ENCODE data around the gene NT5DC2.

The NT5DC2 gene

GRCh38 chr3:52479037-52479876 lies 54.4 kb downstream of the NT5DC2 start:
- no peak for DNase-seq
- Histone ChIP-seq H3K27ac (no peak overlapping the region), H3K36me3 (peaks cover 98% of the 10 kb centered on the region), H3K27me3 (ENCODE audit: insufficient read depth, low read depth, severe bottlenecking) (no peaks in the 10 kb centered on the region), H3K9me3 (ENCODE audit: severe bottlenecking) (no peaks in the 10 kb centered on the region), H3K4me3 (ENCODE audit: low read depth, low read length) (no peak overlapping the region)
- TF ChIP-seq CTCF (IDR thresholded peaks at IDR 0.05; ENCODE audit: low read depth, low read length): no peak

GRCh38 chr3:52477796-52478095 lies 55.9 kb downstream of the NT5DC2 start:
- no peak for TF ChIP-seq CTCF (IDR thresholded peaks at IDR 0.05; ENCODE audit: low read depth, low read length)
- Histone ChIP-seq H3K27me3 (ENCODE audit: insufficient read depth, low read depth, severe bottlenecking) (no peaks in the 10 kb centered on the region), H3K27ac (no peak overlapping the region), H3K9me3 (ENCODE audit: severe bottlenecking) (no peaks in the 10 kb centered on the region), H3K36me3 (peaks cover 100% of the 10 kb centered on the region), H3K4me3 (ENCODE audit: low read depth, low read length) (no peak overlapping the region)
- DNase-seq: no peak

- no peak overlapping the region for H3K4me3 ChIP-seq (ENCODE audit: low read depth, low read length)
- no peak overlapping the region for H3K27ac ChIP-seq
- H3K27me3 ChIP-seq (ENCODE audit: insufficient read depth, low read depth, severe bottlenecking): no peaks in the 10 kb centered on the region
- no peaks in the 10 kb centered on the region for H3K9me3 ChIP-seq (ENCODE audit: severe bottlenecking)
- no peak for DNase-seq
- H3K36me3 ChIP-seq: peaks cover 100% of the 10 kb centered on the region
- TF ChIP-seq CTCF (IDR thresholded peaks at IDR 0.05; ENCODE audit: low read depth, low read length): no peak
These were observed 56.4 kb downstream of the NT5DC2 start for GRCh38 chr3:52477076-52477795.

Measured in WERI-Rb-1 (cell line).